Right ventricle myocardium superior (tissue), 1 donor: ENCODE results near the gene PF4V1. TPM values are rescaled to one million over a fixed set of nuclear protein-coding genes. Genes with fewer than 3 reads are reported as not detected.

Experiments
- ATAC-seq: fragments of 200-7000 bp; cut with Tn5 transposase; one replicate; pipeline ENCODE4 v1.9.1; 2020; ENCODE audit warnings: mild to moderate bottlenecking; ENCODE audit not compliant: poor library complexity
- DNase-seq: peaks from one replicate; pipeline ENCODE4 v3.0.0-alpha.2; 2020
- intact Hi-C: fragments of 100-400 bp; cut with DNase I; formaldehyde crosslinking; loops from one replicate; pipeline ENCODE4 v1.11.2; 2022
- long read RNA-seq: library from polyadenylated mRNA; unstranded; transcript quantifications from one replicate; pipeline ENCODE4 v2.0.0, GENCODE V29; 2021
- total RNA-seq: library from RNA; stranded (reverse); fragmentation: NEBNext Ultra II Directional; extraction: Animal tissue kit (Norgen Biotek cat#: 25700); gene quantifications from one replicate; pipeline ENCODE4 v1.2.1, GENCODE V29; 2021
- donor health status: DM: no; HTN: yes; CAD: no; lungs with severe emphysema.

PF4V1 gene, protein sequence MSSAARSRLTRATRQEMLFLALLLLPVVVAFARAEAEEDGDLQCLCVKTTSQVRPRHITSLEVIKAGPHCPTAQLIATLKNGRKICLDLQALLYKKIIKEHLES
- total RNA-seq: not detected
- long read RNA-seq: 0 reads

DNA sequence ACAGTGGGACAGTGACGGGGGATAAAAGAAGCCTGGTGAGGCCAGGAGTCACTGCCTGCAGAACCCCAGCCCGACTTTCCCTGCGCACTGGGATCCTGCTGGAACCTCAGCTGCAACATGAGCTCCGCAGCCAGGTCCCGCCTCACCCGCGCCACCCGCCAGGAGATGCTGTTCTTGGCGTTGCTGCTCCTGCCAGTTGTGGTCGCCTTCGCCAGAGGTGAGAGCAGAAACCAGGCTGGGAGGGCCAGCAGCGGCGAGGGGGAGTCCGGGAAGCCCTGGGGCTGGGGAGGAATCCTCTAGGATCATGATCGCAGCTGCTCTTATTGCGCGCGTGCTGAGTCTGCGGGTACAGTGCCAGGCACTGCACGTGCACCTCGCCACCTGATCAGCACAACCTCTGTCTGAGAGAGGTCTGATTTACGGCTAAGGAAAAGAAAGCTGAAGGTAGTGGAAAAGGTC, at the start of gene PF4V1:
PF4V1 (plus strand) TSS at position 51 of the 459 bp plus-strand sequence; CDS start at position 118, 67 bp downstream.
- DNase-seq (peak; percentile 62), ATAC-seq (peak; percentile 52)
- intact Hi-C loops: no loop called here

DNA sequence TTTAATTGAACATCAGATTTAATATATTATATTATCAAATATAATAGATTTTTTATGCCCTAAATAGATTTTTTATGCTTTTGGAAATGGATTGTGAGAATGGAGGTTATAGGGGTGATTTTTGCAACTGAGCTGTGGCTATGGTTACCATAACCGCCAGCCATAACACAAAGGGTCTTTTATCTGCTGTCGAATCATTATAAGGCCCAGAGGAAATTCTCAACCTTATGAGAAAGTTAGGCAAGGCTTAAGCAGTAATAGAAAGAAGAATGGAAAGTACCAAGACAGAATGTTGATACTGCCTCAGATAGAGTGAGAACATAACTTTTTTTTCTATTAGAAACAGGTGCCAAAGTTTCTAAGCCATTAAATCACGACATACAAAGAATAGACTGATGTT, 42.9 kb upstream of the PF4V1 start:
- no peak for ATAC-seq
- intact Hi-C loops: no loop called here
- DNase-seq: no peak

DNA sequence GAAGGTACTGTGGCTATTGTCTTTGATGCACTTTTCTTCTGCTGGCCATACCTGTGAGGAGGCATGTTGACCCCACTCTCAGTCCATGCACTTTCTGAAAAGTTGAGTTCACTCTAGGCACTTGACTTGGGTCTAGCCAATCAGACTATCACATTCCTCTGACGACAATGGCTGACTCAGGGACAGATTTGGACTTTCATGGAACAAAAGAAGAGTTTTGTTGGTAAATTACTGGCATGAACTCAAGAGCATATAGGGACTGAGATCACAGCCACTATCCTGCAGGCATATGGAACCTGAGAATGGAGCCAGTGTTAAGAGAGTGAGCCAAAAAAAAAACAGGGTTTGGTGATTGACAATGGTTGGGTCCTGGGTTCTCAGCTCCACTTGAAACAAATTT, 41.3 kb upstream of the PF4V1 start:
- DNase-seq (no peak), ATAC-seq (no peak)
- intact Hi-C loops: no loop called here

DNA sequence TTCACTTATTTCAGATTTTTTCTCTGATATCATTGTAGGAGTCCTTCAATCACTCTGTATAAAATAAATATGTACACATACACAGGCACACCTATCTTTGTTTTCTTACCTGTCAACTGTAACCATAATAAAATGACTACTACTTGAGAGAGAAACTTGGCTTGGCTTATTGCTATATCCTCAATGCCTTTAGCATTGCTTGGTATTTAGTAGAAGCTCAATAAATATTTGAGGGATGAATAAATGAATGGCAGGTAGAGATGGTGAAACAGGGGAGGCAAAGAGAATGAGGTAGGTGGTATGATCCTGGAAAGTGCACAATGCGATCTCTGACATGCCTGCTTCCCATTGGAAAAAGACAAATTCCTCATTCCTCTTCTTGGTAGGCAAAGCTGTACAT, 38.4 kb upstream of the PF4V1 start:
- DNase-seq (no peak), ATAC-seq (no peak)
- intact Hi-C loops: no loop called here

DNA sequence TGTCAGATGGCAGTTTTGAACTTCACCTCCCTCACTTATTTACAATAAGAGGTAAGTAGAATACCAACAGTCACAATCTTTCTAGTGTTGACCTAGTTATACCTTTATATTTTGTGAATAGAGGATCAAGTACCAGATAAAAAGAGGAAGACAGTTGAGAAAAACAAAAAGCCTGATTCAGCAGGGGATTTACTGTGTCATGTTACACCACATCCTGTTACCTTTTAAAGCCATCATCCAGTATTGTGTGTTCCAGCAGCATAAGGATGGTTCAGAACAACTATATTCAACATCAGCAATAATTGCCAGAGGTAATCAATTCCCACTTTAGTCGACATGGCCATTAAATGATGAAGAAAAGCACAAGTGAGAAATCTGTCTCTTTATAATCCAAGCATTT, 38.0 kb upstream of the PF4V1 start:
- intact Hi-C loops: no loop called here
- DNase-seq: no peak
- ATAC-seq: no peak

DNA sequence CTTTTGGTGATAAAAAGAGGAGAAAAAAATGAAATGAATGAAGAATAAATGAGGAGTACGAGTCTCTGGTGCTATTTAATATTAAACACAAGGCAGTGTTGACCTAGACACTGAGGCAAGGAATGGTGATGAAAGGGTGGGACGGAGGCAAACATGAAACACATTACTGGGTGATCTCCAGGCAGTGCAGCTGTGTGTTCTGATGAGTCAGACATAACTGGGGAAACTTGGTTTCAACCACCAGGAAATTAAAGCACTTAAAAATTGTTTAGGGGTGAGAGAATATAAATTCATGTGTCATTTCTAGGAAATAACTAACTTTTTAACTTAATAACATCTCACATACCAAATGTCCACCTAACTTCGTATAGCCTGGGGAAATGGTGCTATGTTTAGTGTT, 36.3 kb upstream of the PF4V1 start:
- DNase-seq (no peak), ATAC-seq (peak; percentile 89)
- intact Hi-C loops: no loop called here

DNA sequence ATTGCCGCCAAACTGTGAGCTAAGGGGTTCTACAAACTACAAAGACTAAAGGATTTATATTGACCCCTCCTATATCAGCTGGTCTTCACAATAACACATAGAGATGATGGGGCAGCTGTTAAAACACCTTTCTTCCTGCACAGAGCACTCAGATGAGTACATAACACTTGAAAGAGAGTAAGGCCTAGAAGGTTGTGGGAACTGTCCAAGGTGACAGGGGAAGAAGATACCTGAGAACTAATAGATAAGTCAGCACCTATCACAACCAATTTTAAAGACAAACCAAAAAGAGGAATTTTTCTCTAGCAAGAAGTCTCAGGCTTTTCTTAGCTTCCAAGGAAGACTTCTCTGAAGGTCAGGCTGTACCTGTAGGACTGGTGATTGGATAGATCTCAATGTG, 35.8 kb upstream of the PF4V1 start:
- intact Hi-C loops: no loop called here
- ATAC-seq: no peak

DNA sequence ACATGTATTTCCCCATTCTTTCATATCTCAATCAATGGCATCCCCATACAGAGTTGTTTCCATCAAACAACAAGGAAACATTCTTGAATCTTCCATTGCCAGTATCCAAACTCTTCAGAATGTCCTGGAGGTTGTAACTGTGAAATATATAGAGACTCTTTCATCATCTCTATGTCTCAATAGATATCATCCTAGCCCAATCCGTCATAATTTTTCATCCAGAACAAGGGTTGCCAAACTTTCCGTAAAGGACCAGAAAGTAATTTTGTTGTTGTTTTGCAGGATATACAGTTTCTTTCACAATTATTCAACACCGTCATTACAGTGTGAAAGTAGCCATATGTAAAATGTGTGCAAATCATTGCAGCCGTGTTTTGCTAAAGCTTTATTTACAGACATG, 31.8 kb upstream of the PF4V1 start:
- ATAC-seq (no peak), DNase-seq (no peak)
- intact Hi-C loops: no loop called here

More for the DNA sequence above, 35.8 kb upstream of the PF4V1 start:
- DNase-seq: no peak

DNA sequence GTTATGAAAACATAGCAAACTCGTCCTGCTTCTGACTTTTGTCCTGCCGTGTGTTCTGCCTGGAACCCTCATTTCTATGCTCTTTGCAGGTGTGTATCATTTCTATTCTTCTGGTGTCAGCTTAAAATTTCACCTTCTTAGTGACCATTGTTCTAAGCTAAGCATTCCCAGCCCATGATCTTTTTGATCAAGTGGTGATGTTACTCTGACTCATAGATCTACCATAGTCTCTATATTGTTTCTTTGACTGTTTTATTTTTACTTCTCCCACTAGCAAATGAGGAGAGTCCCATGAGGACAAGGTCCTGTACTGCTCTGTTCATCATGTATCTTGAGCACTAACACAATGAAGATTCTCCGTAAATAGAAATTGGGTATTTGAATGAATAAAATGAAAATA, 30.7 kb upstream of the PF4V1 start:
- no peak for ATAC-seq
- intact Hi-C loops: no loop called here

DNA sequence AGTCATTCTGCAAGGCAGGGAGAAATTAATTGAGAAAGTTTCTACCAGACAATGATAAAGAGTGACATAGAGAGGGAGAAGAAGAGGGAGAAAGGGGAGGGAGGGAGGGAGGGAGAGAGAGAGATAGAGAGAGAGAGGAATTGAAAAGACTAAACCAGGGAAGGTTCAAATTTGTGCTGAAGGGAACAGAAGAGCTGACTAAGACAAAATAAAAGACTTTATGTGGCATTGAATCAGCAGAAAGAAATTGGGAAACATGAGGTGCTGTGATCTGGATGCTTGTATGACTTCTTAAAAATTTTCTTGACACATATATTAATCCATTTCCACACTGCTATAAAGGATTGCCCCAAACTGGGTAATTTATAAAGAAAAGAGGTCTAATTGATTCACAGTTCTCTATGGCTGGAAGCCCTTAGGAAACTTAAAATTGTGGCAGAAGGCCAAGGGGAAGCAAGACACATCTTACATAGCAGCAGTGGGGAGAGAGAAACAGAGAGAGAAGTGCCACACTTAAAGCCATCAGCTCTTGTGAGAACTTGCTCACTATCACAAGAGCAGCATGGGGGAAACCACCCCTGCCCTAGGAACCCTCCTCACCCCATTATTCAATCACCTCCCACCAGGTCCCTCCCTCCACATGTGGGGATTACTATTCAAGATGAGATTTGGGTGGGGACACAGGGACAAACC, 30.1 kb upstream of the PF4V1 start:
- intact Hi-C loops: no loop called here
- no peak for DNase-seq

More for the DNA sequence above, 30.7 kb upstream of the PF4V1 start:
- no peak for DNase-seq

DNA sequence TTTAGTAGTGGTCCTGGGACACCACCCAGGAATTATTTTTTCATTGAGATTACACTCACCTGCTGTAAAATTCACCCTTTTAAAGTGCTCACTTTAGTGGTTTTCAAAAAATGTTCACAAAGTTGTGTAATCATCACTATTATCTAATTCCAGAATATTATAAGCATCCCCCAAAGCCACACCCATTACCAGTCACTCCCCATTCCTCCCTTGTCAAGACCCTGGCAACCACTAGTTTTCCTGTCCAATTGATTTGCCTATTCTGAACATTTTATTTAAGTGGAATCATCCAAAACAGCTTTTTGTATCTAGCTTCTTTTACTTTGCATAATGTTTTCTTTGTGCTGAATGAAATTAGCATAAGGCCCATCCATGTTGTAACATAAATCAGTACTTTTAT, 29.3 kb upstream of the PF4V1 start:
- no peak for DNase-seq
- ATAC-seq: no peak
- intact Hi-C loops: no loop called here

More for the DNA sequence above, 30.1 kb upstream of the PF4V1 start:
- ATAC-seq: no peak

DNA sequence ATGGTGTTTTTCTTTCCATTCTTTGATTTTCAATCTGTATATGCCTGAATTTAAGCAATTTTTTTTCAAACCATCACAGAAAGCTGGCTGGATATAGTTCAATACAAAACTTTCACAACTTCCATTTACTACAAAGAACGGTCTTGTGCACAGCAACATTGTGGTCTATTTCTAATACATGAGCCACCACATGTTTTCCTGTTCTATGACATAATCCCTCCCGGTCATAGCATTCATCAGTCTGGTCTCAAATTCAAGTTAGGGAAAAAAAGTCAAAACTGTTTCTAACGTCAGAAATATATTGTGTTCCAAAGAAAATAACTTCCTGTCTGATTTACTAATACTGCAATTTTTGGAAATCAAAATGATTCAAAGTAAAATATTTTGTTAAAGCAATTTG, 24.1 kb upstream of the PF4V1 start:
- no peak for DNase-seq
- ATAC-seq: peak; percentile 56
- intact Hi-C loops: no loop called here

DNA sequence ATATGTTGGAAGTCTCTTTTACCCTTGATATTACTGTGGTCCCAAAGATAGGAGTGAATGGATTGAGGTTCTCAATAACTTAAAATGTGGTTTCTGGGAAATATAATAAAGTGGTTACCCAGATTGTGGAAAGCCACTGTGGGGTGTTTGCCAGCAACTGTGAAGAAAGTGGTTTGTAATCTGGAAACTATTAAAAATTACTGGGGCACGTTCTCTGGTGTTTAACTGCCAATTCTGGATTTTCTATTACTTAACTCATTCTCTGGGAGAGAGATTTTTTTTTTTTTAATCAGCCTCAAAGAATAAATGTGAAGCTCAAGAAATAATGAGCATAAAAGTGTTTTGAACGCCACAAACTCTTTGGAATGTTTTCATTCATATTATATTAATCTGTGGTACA, 21.5 kb upstream of the PF4V1 start:
- intact Hi-C loops: no loop called here
- ATAC-seq: peak; percentile 49
- DNase-seq: no peak

DNA sequence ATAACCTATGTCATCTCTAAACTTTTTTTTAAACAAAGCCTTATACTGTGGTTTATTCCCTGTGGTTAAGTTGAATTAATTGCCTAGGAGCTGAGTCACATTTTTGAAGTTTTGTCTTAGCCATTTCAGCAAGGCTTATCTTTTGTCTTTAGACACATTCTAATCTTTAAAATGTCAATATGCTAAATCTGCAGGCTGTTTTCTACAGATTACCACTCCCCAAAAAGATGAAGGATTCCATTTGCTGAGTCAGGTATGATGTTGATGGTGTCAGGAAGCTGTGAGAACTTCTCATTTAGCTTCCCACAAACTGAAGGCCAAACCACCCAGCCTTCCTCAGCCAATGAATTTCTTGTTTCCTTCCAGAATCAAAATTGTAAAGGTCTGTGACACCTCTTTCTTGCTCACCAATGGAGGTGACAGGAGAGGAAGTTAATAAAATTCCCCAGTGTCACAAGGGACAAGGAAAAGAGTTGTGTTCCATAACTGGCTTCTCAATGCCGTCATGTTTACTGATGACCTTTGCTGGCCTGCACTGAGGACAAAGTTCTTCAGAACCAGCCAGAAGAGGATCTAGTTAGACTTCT, 20.4 kb upstream of the PF4V1 start:
- ATAC-seq: no peak
- intact Hi-C loops: no loop called here

DNA sequence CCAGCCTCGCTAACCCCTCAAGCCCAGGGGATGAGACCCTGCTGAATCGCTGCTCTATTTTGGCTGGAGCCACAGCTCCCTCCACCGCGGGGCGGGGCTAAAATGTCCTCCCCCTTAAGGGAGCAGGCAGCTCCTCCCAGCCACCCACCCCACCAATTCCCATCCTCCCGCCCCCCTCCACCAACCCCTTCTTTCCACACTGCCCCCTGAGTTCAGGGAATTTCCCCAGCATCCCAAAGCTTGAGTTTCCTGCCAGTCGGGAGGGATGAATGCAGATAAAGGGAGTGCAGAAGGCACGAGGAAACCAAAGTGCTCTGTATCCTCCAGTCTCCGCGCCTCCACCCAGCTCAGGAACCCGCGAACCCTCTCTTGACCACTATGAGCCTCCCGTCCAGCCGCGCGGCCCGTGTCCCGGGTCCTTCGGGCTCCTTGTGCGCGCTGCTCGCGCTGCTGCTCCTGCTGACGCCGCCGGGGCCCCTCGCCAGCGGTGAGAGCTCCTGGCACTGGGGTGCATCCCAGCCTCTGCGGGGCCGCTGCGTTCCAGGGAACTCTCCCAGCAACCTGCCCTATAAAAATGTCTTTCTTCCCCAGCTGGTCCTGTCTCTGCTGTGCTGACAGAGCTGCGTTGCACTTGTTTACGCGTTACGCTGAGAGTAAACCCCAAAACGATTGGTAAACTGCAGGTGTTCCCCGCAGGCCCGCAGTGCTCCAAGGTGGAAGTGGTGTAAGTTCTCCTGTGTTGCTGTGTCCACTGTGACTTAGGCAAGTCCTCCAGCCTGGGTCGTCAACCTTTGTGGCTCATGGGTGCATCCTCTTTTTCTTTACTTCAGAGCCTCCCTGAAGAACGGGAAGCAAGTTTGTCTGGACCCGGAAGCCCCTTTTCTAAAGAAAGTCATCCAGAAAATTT, 16.5 kb upstream of the PF4V1 start, which contains the start of gene CXCL6:
CXCL6 (plus strand) TSS at position 306 of the 907 bp plus-strand sequence; CDS start at position 379, 73 bp downstream.
- DNase-seq (peak; percentile 61), ATAC-seq (peak; percentile 52)
- intact Hi-C loops: no loop called here

More for the DNA sequence above, 20.4 kb upstream of the PF4V1 start:
- DNase-seq: no peak

DNA sequence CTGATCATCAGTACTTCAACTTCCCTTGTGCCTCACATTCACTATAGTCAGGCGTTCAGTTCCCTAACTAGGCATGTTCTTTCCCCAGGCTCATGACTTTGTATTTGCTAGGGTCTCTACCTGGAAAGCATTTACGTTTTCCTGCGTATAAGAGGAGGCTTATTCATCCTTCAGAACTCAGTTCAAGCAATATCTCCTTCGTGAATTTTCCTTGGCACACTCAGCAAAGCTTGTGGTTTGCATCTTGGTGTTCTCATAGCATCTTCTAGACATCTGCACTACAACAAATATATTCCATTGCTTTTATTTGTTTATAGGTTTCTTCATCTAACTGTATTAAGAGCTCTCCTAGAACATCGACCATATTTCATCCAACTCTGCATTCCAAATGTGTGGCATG, 14.0 kb upstream of the PF4V1 start:
- DNase-seq: no peak
- no peak for ATAC-seq
- intact Hi-C loops: no loop called here

DNA sequence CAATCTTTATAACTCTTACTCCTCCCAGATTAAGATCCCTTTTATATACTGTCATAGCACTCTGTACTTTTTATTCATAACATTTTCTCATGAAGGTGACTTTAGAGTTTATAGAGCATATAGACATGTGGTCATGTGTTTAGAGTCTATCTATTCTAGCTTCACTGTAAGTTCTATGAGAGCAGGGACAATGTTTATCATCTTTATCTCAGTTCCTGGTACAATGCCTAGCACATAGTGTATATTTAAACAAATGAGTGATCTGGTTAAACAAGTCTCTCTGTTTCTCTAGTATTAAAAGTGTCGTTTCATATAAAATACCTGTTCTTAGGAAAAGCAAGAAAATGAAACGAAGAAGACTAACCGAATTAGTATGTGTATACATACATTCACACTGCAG, 13.4 kb upstream of the PF4V1 start:
- ATAC-seq: no peak

DNA sequence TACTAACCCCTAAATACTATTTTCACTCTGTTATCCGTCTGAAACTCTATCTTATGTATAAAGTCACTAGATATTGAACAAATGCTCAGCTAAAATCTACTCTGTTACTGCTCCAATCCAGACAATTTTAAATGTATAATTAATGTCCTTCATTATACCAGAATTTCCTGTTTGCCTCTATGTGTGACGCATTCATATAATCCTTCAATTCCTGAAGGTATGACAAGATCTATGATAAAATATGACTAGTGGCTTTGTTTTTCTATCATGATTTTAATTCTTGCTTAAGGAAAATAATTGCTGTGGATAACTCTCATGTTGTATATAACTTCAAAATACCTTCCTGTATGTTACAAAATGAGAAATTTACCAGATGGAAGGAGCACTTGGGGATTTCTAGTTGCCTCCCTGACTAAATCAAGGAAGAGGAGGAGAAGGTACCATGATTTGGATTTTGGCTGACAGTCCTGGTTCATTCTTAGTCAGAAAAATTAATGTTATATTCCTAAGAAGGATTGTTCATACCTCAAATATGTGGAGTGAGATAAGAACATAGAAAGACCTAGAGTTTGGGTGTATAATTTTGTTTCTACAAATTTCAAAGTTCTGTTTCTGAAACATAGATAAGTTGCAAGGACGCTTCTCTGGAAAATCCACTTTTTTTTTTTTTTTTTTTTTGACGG, 11.7 kb upstream of the PF4V1 start:
- intact Hi-C loops: no loop called here
- DNase-seq (no peak), ATAC-seq (no peak)

More for the DNA sequence above, 13.4 kb upstream of the PF4V1 start:
- no peak for DNase-seq
- intact Hi-C loops: no loop called here

DNA sequence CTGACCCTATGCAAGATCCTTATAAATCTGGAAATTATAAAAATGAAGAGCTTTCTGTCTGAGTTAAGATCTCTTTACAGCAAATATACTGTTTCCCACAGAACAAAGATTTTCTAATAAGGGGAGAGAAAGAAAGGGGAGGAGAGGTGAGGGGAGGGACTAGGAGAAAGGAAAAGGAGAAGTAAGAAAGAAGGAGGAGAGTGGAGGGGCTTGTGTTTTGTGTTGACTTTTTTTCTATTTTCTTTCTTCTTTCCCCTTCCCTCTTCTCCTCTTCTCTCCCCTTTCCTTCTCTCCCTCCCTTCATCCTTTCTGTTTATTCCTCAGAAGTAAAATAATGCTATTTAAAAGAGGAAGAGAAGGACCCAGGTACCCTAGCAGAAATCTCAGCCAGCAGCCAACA, 10.4 kb upstream of the PF4V1 start:
- intact Hi-C loops: no loop called here
- DNase-seq (no peak), ATAC-seq (no peak)
